Measurements from ENCODE around the gene CDH4. TPM values are rescaled to one million over a fixed set of nuclear protein-coding genes. Genes with fewer than 3 reads are reported as not detected.

The CDH4 gene
- total and polyA plus RNA-seq, 9 of the 15 experiments (the other 6 are each of a cell fraction or from before 2014, with no cell fraction given) = 0.04 TPM; not detected in 8

- TF ChIP-seq ZFP36 (IDR thresholded peaks at IDR 0.05; ENCODE audit: low read depth, low read length, partially characterized antibody) (peak; percentile 75), ZNF707 (CRISPR knock-in tag; conservative IDR thresholded peaks at IDR 0.05) (no peak), ZNF830 (CRISPR knock-in tag; IDR thresholded peaks at IDR 0.05) (no peak), ZNF695 (CRISPR knock-in tag; IDR thresholded peaks at IDR 0.05) (no peak), SRSF9 (IDR thresholded peaks at IDR 0.05; ENCODE audit: borderline replicate concordance, low read depth, low read length) (no peak), ETV1 (tag; conservative IDR thresholded peaks at IDR 0.05; ENCODE audit: low read depth) (no peak), SAFB (IDR thresholded peaks at IDR 0.05; ENCODE audit: borderline replicate concordance, low read depth, low read length) (no peak), ZNF583 (CRISPR knock-in tag; IDR thresholded peaks at IDR 0.05) (no peak), ZNF696 (CRISPR knock-in tag; conservative IDR thresholded peaks at IDR 0.05) (no peak), ZNF282 (CRISPR knock-in tag; IDR thresholded peaks at IDR 0.05) (no peak), ELF2 (CRISPR knock-in tag; IDR thresholded peaks at IDR 0.05) (no peak), ZNF239 (CRISPR knock-in tag; IDR thresholded peaks at IDR 0.05) (no peak), KDM1A (IDR thresholded peaks at IDR 0.05) (peak in 1 of 2 experiments; percentile 41; a peak in 1 of 4 replicates), RAD51 (IDR thresholded peaks at IDR 0.05; ENCODE audit: borderline replicate concordance, low read depth) (no peak), ETS1 (conservative IDR thresholded peaks at IDR 0.05; ENCODE audit: control insufficient read depth, low read depth, low read length) (no peak), CBFA2T3 (IDR thresholded peaks at IDR 0.05) (0 out of 2 replicates have a peak, but pooled peaks have one; percentile 5), E2F1 (CRISPR knock-in tag; IDR thresholded peaks at IDR 0.05) (no peak), SUPT5H (IDR thresholded peaks at IDR 0.05) (no peak), ATF6 (CRISPR knock-in tag; IDR thresholded peaks at IDR 0.05) (no peak), SRSF1 (IDR thresholded peaks at IDR 0.05; ENCODE audit: low read depth, low read length) (no peak), PTBP1 (IDR thresholded peaks at IDR 0.05; ENCODE audit: low read depth, low read length) (0 out of 2 replicates have a peak, but pooled peaks have one; percentile 62), ZNF740 (CRISPR knock-in tag; IDR thresholded peaks at IDR 0.05) (no peak), ZNF740 (tag; IDR thresholded peaks at IDR 0.05) (no peak), RBM22 (IDR thresholded peaks at IDR 0.05; ENCODE audit: low read depth, low read length, poor library complexity, severe bottlenecking) (no peak)
Observed at GRCh38 chr20:61520076-61520892, 268.2 kb downstream of the CDH4 start (continued).
